AG10803 (cell line): Measurements from ENCODE around the gene PDE6D.
"Not testable (repeated sequence)": the region's sequence is repeated elsewhere in the genome, so short reads cannot be mapped to it uniquely, and the experiment has no call there.

ENCODE experiments used
- DNase-seq: peaks from one replicate; pipeline ENCODE4 v3.0.0; 2010; ENCODE audit warnings: low read depth
- H3K4me3 ChIP-seq: 2 replicates; pipeline ENCODE4 v1.5.1; 2011; ENCODE audit warnings: mild to moderate bottlenecking, low read length, control low read depth
- CTCF ChIP-seq: conservative IDR thresholded peaks from 2 replicates; pipeline ENCODE4 v1.5.1; 2011; ENCODE audit warnings: mild to moderate bottlenecking, low read length, control low read depth, inconsistent platforms

PDE6D gene

GRCh38 chr2:231751042-231751815 lies 29.9 kb downstream of the PDE6D start:
- DNase-seq, result no peak
- TF ChIP-seq CTCF, result no peak
- no peak overlapping the region for H3K4me3 ChIP-seq

DNA sequence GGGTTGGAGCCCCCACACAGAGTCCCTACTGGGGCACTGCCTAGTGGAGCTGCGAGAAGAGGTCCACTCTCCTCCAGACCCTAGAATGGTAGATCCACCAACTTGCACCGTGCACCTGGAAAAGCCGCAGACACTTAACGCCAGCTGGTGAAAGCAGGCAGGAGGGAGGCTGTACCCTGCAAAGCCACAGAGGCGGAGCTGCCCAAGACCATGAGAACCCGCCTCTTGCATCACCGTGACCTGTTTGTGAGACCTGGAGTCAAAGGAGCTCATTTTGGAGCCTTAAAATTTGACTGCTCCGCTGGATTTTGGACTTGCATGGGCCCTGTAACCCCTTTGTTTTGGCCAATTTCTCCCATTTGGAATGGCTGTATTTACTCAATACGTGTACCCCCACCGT lies 32.1 kb downstream of the PDE6D start:
- not testable (repeated sequence) for H3K4me3 ChIP-seq, DNase-seq

DNA sequence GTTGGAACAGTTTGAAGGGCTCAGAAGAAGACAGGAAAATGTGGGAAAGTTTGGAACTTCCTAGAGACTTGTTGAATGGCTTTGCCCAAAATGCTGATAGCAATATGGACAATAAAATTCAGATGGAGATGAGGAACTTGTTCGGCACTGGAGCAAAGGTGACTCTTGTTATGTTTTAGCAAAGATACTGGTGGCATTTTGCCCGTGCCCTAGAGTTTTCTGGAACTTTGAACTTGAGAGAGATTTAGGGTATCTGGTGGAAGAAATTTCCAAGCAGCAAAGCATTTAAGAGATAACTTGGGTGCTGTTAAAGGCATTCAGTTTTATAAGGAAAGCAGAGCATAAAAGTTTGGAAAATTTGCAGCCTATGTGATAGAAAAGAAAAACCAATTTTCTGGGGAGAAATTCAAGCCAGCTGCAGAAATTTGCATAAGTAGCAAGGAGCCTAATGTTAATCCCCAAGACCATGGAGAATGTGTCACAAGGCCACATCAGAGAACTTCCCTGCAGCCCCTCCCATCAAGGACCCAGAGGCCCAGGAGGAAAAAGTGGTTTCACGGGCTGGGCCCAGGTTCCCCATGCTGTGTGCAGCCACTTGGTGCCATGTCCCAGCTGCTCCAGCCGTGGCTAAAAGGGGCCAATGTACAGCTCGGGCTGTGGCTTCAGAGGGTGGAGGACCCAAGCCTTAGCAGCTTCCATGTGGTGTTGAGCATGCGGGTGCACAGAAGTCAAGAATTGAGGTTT lies 32.8 kb downstream of the PDE6D start:
- not testable (repeated sequence) for DNase-seq, H3K4me3 ChIP-seq

- DNase-seq, result no peak
- no peak overlapping the region for H3K4me3 ChIP-seq
- no peak for TF ChIP-seq CTCF
These were observed 35.6 kb downstream of the PDE6D start for GRCh38 chr2:231745303-231746038.

GRCh38 chr2:231743376-231744116 lies 37.5 kb downstream of the PDE6D start:
- no peak for DNase-seq
- no peak overlapping the region for H3K4me3 ChIP-seq
- TF ChIP-seq CTCF, result no peak

DNA sequence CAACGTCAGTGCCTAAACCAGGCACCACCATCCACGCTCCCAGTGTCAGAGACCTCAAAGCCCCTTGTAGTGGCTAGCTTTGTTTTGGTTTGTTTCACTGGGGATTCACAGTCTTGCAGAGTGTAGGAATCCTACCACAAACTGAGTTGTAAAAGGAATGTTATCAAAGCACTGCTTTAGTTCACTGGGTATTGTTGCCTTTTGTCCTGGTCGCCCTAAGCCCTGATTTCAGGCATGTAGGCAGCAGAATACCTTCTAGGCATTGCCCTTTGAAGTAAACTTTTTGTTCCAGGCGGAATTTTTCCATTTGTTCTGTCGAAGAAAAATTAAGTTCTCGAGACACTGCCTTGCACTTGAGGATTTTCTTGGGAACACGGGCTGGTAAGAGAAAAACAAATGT lies 43.3 kb downstream of the PDE6D start:
- no peak overlapping the region for H3K4me3 ChIP-seq
- DNase-seq, result no peak
- TF ChIP-seq CTCF, result no peak

- no peak for TF ChIP-seq CTCF
- H3K4me3 ChIP-seq, result no peak overlapping the region
- DNase-seq, result no peak
These were observed 48.5 kb downstream of the PDE6D start for GRCh38 chr2:231732604-231733003.
